Retinal pigment epithelial cell (primary cell): ENCODE results near the gene TMEM174.

ENCODE experiments used
- DNase-seq: peaks from one replicate; pipeline ENCODE4 v3.0.0-alpha.2; 2010; ENCODE audit warnings: low read depth
- H3K4me3 ChIP-seq: 2 replicates; pipeline ENCODE4 v1.5.1; 2011; ENCODE audit warnings: mild to moderate bottlenecking, low read length, control low read depth, moderate library complexity
- CTCF ChIP-seq: conservative IDR thresholded peaks from 2 replicates; pipeline ENCODE4 v1.5.1; 2011; ENCODE audit warnings: low read depth, low read length, control low read depth, inconsistent platforms

The TMEM174 gene

DNA sequence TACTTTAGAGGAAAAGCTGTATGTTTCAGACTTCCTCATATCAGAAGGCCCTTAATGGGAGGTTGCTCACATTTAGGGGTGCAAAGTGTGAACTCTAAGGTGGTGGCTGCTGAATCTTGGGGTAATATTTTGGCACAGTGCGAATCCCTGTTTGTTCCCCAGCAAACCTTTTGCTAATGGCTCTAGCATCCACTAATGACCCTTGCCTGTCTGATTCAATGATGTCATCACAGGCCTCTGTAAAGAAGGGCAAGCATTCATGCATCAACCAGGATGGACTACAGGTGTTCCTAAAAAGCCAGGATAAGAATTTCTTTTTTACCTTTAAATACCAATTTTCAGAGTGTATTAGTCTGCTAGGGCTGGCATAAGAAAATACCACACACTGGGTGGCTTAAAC lies 32.2 kb upstream of the TMEM174 start:
- no peak overlapping the region for H3K4me3 ChIP-seq
- no peak for DNase-seq
- TF ChIP-seq CTCF = no peak

DNA sequence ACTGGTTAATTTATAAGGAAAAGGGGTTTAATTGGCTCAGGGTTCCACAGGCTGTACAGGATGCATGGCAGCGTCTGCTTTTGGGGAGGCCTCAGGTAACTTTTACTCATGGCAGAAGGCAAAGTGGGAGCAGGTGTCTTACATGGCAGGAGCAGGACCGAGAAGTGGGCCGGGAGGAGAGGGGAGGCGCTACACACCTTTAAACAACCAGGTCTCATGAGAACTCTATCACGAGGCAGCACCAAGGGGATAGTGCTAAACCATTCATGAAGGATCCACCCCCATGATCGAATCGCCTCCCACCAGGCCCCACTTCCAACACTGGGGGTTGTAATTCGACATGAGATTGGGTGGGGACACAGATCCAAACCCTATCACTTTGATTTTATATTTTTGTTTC lies 31.0 kb upstream of the TMEM174 start:
- DNase-seq = no peak
- H3K4me3 ChIP-seq = no peak overlapping the region
- no peak for TF ChIP-seq CTCF

GRCh38 chr5:73143716-73144115 lies 29.3 kb upstream of the TMEM174 start:
- TF ChIP-seq CTCF = no peak
- DNase-seq = no peak
- H3K4me3 ChIP-seq = no peak overlapping the region

GRCh38 chr5:73149540-73149939 lies 23.5 kb upstream of the TMEM174 start:
- H3K4me3 ChIP-seq = no peak overlapping the region
- DNase-seq = no peak
- TF ChIP-seq CTCF = no peak

- no peak overlapping the region for H3K4me3 ChIP-seq
- no peak for TF ChIP-seq CTCF
- DNase-seq = no peak
Measured at GRCh38 chr5:73150876-73151275, 22.1 kb upstream of the TMEM174 start.

GRCh38 chr5:73151766-73152410 lies 21.1 kb upstream of the TMEM174 start:
- no peak for DNase-seq
- H3K4me3 ChIP-seq = no peak overlapping the region
- TF ChIP-seq CTCF = no peak
